Lower leg skin (tissue), 3 donors: ENCODE data around the gene NAA11.

Experiments
- POLR2A ChIP-seq, 2 donors: fragments of 450-650 bp; IDR thresholded peaks; one replicate each; pipeline ENCODE4 v1.6.1; 2016 to 2017; ENCODE audit warnings: antibody characterized with exemption in 2 of 2, mild to moderate bottlenecking in 1 of 2, moderate library complexity in 1 of 2
- TF ChIP-seq, protein P1 (sequence below), 3 donors: fragments of 450-650 bp; IDR thresholded peaks; one replicate each; pipeline ENCODE4 v1.5.1; 2016; ENCODE audit warnings: antibody characterized with exemption in 3 of 3, mild to moderate bottlenecking in 3 of 3, moderate library complexity in 2 of 3

DNA sequence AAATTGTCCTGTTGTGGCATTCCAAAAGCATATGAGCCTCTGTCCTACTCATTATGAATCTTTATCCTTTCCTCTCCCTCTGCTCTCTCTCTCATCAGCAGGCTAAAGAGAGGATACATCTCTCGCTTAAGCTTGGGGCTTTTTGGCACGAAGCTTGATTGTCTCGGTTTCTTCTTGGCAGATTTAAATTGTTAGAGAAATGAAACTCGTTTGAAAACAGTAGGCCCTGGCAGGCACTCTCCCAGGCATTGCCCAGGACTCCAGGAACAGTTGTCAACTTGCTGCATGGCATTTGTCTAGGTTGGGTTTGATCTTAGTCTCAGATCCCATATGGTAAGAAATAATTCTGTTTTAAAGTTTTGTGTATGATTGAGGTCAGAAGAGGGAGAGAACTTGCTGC is 35.5 kb downstream of the NAA11 start:
- TF ChIP-seq POLR2A (IDR thresholded peaks at IDR 0.05) = no peak
- TF ChIP-seq, protein P1, sequence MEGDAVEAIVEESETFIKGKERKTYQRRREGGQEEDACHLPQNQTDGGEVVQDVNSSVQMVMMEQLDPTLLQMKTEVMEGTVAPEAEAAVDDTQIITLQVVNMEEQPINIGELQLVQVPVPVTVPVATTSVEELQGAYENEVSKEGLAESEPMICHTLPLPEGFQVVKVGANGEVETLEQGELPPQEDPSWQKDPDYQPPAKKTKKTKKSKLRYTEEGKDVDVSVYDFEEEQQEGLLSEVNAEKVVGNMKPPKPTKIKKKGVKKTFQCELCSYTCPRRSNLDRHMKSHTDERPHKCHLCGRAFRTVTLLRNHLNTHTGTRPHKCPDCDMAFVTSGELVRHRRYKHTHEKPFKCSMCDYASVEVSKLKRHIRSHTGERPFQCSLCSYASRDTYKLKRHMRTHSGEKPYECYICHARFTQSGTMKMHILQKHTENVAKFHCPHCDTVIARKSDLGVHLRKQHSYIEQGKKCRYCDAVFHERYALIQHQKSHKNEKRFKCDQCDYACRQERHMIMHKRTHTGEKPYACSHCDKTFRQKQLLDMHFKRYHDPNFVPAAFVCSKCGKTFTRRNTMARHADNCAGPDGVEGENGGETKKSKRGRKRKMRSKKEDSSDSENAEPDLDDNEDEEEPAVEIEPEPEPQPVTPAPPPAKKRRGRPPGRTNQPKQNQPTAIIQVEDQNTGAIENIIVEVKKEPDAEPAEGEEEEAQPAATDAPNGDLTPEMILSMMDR (IDR thresholded peaks at IDR 0.05) = no peak
